Gastroesophageal sphincter (tissue), 3 donors: ENCODE measurements around the gene RERE.

Source experiments
- CTCF ChIP-seq, 4 experiments: fragments of 200-600 bp in 2 of 4; fragments of 450-650 bp in 2 of 4; sonication (generic) in 1 of 4; IDR thresholded peaks; one replicate each; pipeline ENCODE4 v1.5.1; 2017 to 2019; ENCODE audit warnings: antibody characterized with exemption in 4 of 4, mild to moderate bottlenecking in 2 of 4, moderate library complexity in 2 of 4
- EP300 ChIP-seq: sonication (generic); formaldehyde crosslinking; IDR thresholded peaks from one replicate; pipeline ENCODE4 v1.6.1; 2017; ENCODE audit warnings: antibody characterized with exemption, mild to moderate bottlenecking

GRCh38 chr1:8681911-8682310 lies 135.5 kb downstream of the RERE start:
- TF ChIP-seq EP300 (no peak), CTCF (IDR thresholded peaks at IDR 0.05) (no peak)
